Bronchial smooth muscle cell (primary cell): ENCODE measurements around the gene ALDH3B1. TPM values are rescaled to one million over a fixed set of nuclear protein-coding genes. Genes with fewer than 3 reads are reported as not detected.

Source experiments
- total RNA-seq: library from RNA; depleted of rRNA; stranded (reverse); fragments of >200 nt; gene quantifications from 2 replicates; pipeline ENCODE4 v1.2.1, GENCODE V29; 2014

The ALDH3B1 gene, protein sequence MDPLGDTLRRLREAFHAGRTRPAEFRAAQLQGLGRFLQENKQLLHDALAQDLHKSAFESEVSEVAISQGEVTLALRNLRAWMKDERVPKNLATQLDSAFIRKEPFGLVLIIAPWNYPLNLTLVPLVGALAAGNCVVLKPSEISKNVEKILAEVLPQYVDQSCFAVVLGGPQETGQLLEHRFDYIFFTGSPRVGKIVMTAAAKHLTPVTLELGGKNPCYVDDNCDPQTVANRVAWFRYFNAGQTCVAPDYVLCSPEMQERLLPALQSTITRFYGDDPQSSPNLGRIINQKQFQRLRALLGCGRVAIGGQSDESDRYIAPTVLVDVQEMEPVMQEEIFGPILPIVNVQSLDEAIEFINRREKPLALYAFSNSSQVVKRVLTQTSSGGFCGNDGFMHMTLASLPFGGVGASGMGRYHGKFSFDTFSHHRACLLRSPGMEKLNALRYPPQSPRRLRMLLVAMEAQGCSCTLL
- total RNA-seq: 5.2 and 13.6 TPM in 2 replicates

DNA sequence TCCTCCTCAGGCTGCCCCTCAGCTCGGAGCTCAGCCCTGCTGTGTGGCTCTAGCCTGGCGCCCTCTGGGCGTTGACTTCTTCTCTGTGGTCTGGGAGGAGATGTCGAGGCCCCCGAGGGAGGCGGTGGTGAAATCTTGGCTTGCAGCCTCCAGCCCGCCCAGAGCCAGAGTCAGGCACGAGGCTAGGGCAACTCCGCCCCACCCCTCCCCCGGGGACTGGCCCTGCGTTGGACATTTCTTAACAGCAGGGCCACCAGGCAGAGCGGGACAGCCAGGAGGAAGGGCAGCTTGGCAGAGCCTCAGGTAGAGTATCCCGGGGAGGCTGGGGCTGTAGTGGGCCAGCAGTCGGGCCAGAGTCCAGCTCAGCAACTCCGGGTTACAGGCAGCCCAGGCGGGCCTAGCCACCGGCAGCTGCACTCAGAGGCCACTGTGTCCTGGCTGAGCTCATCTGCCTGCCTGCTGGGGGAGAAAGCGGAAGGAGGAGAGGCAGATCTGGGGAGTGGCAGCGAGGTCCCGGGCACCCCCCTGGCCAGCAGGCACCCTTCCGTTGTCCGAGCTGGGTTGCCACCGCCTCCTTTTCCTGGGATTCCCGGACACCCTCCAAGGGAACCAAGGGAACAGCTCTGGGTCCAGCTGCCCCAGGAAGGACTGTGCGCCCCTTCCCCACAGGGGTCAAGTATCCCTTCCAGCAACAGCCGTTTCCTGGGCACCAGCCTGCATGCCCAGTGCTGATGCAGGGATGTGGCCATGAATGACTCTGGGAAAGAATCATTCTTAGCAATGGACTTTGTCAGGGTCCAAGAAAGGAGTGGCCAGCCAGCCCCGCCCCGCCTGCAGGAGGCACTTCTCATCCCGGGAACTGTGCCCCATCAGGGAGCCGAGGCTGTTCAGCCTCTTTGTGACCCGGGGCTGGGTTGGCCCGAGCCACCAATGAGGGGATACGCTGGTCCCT lies at the start of gene ALDH3B1:
Gene ALDH3B1, plus strand, starts transcription at position 238 of the 952 bp plus-strand sequence. CDS start 4,971 bp downstream, outside the sequence.

DNA sequence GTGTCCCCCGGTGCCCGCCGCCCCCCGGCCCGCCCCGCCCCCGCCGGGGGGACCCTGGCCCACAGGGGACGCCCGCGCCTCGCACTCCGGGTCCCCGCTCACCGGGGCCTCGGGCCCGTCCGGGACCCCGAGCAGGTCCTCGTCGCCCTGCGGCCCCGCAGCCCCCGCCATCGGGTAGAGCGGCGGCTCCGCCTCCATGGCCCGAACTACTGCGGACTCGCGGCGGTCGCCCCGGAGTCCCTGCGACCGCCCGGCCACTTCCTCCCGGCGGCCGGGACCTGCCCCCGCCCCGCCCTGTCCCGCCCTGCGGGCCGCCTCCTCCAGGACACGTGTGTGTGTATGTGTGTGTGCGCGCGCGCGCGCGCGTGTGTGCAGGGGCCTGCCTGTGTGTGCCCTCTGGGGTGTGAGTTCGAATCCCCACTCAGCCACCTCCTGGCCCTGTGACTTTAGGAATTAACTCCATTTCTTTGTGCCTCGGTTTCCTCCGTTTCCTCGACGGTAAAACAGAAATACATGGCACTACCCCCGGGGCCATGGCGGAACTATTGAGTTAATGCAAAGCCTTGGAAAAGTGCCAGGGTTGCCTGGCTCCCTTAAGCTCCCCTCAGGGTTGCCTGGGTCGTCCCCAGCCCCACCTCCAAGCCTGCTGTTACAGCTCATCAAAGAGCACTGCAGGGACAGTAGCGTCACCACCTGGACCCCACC lies 6.1 kb upstream of the ALDH3B1 start, which contains the start of gene UNC93B1:
Gene UNC93B1, minus strand, starts transcription at position 252 of the 705 bp plus-strand sequence. Its CDS starts 54 bp downstream, at position 198.

DNA sequence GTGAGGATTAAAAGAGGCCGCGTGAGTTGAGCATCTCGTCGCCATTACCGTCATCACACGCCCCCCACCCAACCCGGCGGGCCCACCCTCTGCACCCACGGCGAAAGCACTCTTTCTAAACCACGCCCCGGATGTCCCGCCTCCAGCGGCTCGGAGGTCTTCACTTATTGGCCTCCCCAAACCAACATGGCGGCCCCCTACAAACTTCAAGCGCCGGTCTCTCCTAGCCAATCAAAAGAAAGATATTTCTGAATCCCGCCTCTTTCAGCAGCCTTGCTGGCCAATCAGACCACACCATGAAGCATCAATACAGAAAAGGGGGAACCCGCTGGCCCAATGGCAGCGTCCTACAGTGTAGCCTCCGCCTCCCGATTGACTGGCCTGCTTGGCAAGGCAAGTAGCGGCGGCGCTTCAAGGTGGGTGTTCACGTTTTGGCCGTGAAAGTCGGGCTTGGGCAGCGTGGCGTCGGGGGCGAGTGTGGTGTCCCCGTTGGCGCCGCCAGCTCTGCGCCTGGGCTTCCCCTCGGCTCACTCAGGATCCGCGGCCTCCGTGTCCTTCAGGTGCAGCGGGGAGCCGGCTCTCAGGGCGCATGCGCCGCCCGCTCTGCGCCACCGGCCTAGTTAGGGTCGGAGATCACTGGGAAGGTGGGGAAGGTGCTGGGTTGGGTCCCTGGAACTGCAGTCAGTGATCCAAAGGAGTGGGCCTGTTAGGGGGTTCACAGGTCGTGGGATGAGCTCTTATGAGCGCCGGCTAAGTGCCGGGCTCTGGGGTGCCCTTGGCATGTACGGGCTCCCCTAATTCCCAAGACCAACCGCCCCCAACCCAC lies 20.4 kb downstream of the ALDH3B1 start, which contains the start of gene NDUFS8:
Gene NDUFS8, plus strand, starts transcription at position 364 of the 826 bp plus-strand sequence. CDS start 1,471 bp downstream, outside the sequence.

DNA sequence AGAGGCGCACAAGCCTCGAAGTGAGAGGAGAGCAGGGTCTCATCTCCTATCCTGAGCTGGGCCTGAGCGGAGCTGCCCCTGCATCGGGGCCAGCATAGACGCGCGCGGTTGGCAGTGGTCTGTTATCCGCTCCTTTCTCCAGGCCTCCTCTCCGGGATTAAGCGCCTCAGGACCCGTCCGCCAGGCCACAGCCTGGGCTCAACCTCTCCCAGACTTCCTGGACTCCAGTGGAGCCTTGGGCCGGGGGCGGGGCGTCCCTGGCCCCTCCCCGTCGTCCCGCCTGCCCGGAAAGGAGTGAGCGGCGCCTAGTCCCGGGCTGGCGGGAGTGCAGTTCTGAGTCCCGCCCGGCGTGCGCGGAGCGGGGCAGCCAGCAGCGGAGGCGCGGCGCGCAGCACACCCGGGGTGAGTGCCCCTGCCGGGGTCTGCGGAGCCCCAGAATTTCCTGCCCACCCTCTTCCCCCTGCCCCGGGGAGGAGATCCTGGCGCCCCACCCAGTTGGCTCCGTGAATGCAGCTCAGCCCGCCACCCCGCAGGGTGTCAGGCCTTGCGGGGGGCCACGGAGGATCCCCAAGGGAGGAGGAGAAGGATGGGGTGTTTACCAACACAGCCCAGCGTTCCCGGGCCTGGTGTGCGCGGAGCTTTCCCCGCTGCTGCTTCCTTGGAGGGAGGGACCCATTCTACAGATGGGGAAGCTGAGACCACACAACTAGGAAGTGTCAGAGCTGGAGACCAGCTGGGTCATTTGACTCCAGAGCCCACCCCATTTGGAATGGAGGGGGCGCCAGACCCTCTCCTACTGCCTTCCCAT lies 28.8 kb downstream of the ALDH3B1 start, which contains the start of gene TCIRG1:
Gene TCIRG1, plus strand, starts transcription at position 308 of the 808 bp plus-strand sequence. CDS start 2,247 bp downstream, outside the sequence.

Other genes starting within 250 kb of the ALDH3B1 start
- gene UNC93B1, start 6.2 kb upstream of the ALDH3B1 start, total RNA-seq: 14.3 and 16.2 TPM in 2 replicates
- gene NDUFS8, start 20.4 kb downstream of the ALDH3B1 start, total RNA-seq: 63.8 and 107 TPM in 2 replicates
- 28.7 and 43.3 TPM in 2 replicates for gene TCIRG1, start 28.7 kb downstream of the ALDH3B1 start, total RNA-seq
- 4.0 and 5.8 TPM in 2 replicates for gene CHKA, start 111.1 kb downstream of the ALDH3B1 start, total RNA-seq
- 19.5 and 20.9 TPM in 2 replicates for gene KMT5B, start 203.0 kb downstream of the ALDH3B1 start, total RNA-seq